Panc1 (cell line): ENCODE results near the gene TREM1. TPM values are rescaled to one million over a fixed set of nuclear protein-coding genes. Genes with fewer than 3 reads are reported as not detected.

Experiments used
- ATAC-seq: fragments of 200-7000 bp; cut with Tn5 transposase; 2 replicates; pipeline ENCODE4 v1.9.1; 2020; ENCODE audit warnings: mild to moderate bottlenecking, moderate library complexity
- BruUV-seq: library from RNA; stranded (reverse); fragments of 400-500 nt; replicated peaks from 2 replicates; lab custom pipeline; 2021; lab: Mats Ljungman, UMichigan
- CTCF ChIA-PET: fragments of 300-600 bp; sonication (Branson Sonifier 250); formaldehyde crosslinking; loops from one replicate; lab custom pipeline; 2022; ENCODE audit warnings: antibody characterized with exemption; lab: Charles Lee
- POLR2A ChIA-PET: fragments of 300-600 bp; sonication (Branson Sonifier 250); formaldehyde crosslinking; loops from one replicate; lab custom pipeline; 2022; ENCODE audit warnings: antibody characterized with exemption; lab: Charles Lee
- DNase-seq: peaks from one replicate; pipeline ENCODE4 v3.0.0-alpha.2; 2010; ENCODE audit warnings: low read depth, low spot score
- H3K27ac ChIP-seq: 2 replicates; pipeline ENCODE4 v1.5.1; 2011; ENCODE audit warnings: mild to moderate bottlenecking, low read length, inconsistent platforms
- H3K27me3 ChIP-seq: fragments of 200-500 bp; sonication (Bioruptor generic); 2 replicates; pipeline ENCODE4 v1.6.0; 2014; ENCODE audit warnings: low read length, inconsistent platforms; ENCODE audit not compliant: control insufficient read depth, insufficient read depth
- H3K36me3 ChIP-seq: fragments of 200-500 bp; sonication (Bioruptor generic); 2 replicates; pipeline ENCODE4 v1.5.1; 2014; ENCODE audit warnings: inconsistent platforms, mild to moderate bottlenecking, low read length, moderate library complexity; ENCODE audit not compliant: control insufficient read depth, insufficient read depth
- H3K4me1 ChIP-seq: 2 replicates; pipeline ENCODE4 v1.5.1; 2011; ENCODE audit warnings: inconsistent platforms, mild to moderate bottlenecking, low read length, moderate library complexity; ENCODE audit not compliant: control insufficient read depth, insufficient read depth
- H3K4me3 ChIP-seq, 2 experiments: 2 replicates each; pipeline ENCODE4 v1.5.1; 2011 to 2012; ENCODE audit warnings: low read depth in 2 of 2, low read length in 2 of 2, mild to moderate bottlenecking in 2 of 2, inconsistent platforms in 1 of 2, moderate library complexity in 1 of 2
- H3K9me3 ChIP-seq: fragments of 200-500 bp; sonication (Bioruptor generic); 2 replicates; pipeline ENCODE4 v1.5.1; 2014; ENCODE audit warnings: low read depth, mild to moderate bottlenecking, inconsistent platforms, low read length, moderate library complexity; ENCODE audit not compliant: control insufficient read depth, insufficient read depth
- CTCF ChIP-seq: fragments of 450-650 bp; IDR thresholded peaks from 2 replicates; pipeline ENCODE4 v1.5.1; 2017; ENCODE audit warnings: mild to moderate bottlenecking
- POLR2AphosphoS5 ChIP-seq: IDR thresholded peaks from 2 replicates; pipeline ENCODE4 v1.6.1; 2012; ENCODE audit warnings: mild to moderate bottlenecking, low read depth, low read length, moderate library complexity
- REST ChIP-seq, 2 experiments: IDR thresholded peaks; 2 replicates each; pipeline ENCODE4 v1.6.1; 2011 to 2012; ENCODE audit warnings: low read depth in 2 of 2, control low read depth in 1 of 2, low read length in 1 of 2, mild to moderate bottlenecking in 1 of 2, moderate library complexity in 1 of 2; ENCODE audit not compliant: insufficient read depth in 1 of 2
- SIN3A ChIP-seq: IDR thresholded peaks from 2 replicates; pipeline ENCODE4 v1.6.1; 2012; ENCODE audit warnings: low read depth, mild to moderate bottlenecking, low read length, moderate library complexity, borderline replicate concordance; ENCODE audit not compliant: insufficient read depth
- TCF7L2 ChIP-seq: IDR thresholded peaks from 2 replicates; pipeline ENCODE4 v1.6.1; 2011; ENCODE audit warnings: mild to moderate bottlenecking, low read depth, low read length, inconsistent platforms
- in situ Hi-C: cut with HindIII; loops from 2 replicates; pipeline ENCODE4 v1.10.0; 2016; ENCODE audit warnings: low sequenced_read_pairs, low pct_unique_long_range_greater_than_20kb
- intact Hi-C: fragments of 100-400 bp; cut with micrococcal nuclease; formaldehyde crosslinking; loops from one replicate; pipeline ENCODE4 v1.10.0; 2022; ENCODE audit not compliant: unreplicated experiment
- total RNA-seq: library from RNA; stranded (reverse); gene quantifications from one replicate; pipeline ENCODE4 v1.2.1, GENCODE V29; 2021; ENCODE audit not compliant: unreplicated experiment

Gene TREM1
- total RNA-seq, 1 experiment from 2014 or later, result not detected

- intact Hi-C loops, result loop anchor here (5.0 kb wide), 1 partner anchor 223 kb away; no protein-coding TSS in a partner anchor
- DNase-seq (no peak), ATAC-seq (no peak)
- no TSS peak for BruUV-seq
- no peak for TF ChIP-seq REST (IDR thresholded peaks at IDR 0.05; ENCODE audit: insufficient read depth in 1 of 2, low read depth in 2 of 2, low read length in 1 of 2)
- in situ Hi-C loops, result no loop called here
- peaks cover 34% of the 10 kb centered on the region for H3K27me3 ChIP-seq
- H3K36me3 ChIP-seq, result no peaks in the 10 kb centered on the region
- H3K4me3 ChIP-seq, result no peak overlapping the region
- H3K9me3 ChIP-seq, result no peaks in the 10 kb centered on the region
- no peak overlapping the region for H3K27ac ChIP-seq
- ChIA-PET CTCF (interaction anchor here (1.0 kb wide), 1 partner anchor 9 kb away, joined by 3 read pairs; no protein-coding TSS in a partner anchor), POLR2A (no interaction called here)
- peaks cover 9% of the 10 kb centered on the region for H3K4me1 ChIP-seq
These were observed 28.7 kb upstream of the TREM1 start for GRCh38 chr6:41315203-41315602.

- ChIA-PET CTCF (interaction anchor here (0.6 to 1.0 kb wide), 7 partner anchors 9 to 378 kb away, joined by 3 to 9 read pairs (median 4); no protein-coding TSS in a partner anchor), POLR2A (no interaction called here)
- no peaks in the 10 kb centered on the region for H3K36me3 ChIP-seq
- no peaks in the 10 kb centered on the region for H3K9me3 ChIP-seq
- H3K27ac ChIP-seq, result no peak overlapping the region
- ATAC-seq (peak; percentile 74; the same call in 1 of the 2 replicates), DNase-seq (peak; percentile 42)
- H3K4me1 ChIP-seq, result no peaks in the 10 kb centered on the region
- BruUV-seq, result no TSS peak
- in situ Hi-C loops (no loop called here), intact Hi-C loops (loop anchor here (2.0 kb wide), 1 partner anchor 376 kb away; no protein-coding TSS in a partner anchor)
- peaks cover 24% of the 10 kb centered on the region for H3K27me3 ChIP-seq
- TF ChIP-seq TCF7L2 (no peak), CTCF (peak; percentile 81)
- no peak overlapping the region for H3K4me3 ChIP-seq
These were observed 19.8 kb upstream of the TREM1 start for GRCh38 chr6:41306187-41306854.

GRCh38 chr6:41302638-41303037, 16.2 kb upstream of the TREM1 start:
- POLR2A ChIA-PET, result no interaction called here
- TF ChIP-seq TCF7L2 (no peak), REST (IDR thresholded peaks at IDR 0.05; ENCODE audit: insufficient read depth in 1 of 2, low read depth in 2 of 2, low read length in 1 of 2) (no peak), SIN3A (no peak), CTCF (no peak), POLR2AphosphoS5 (no peak)
- Histone ChIP-seq H3K27ac (no peak overlapping the region), H3K27me3 (peaks cover 12% of the 10 kb centered on the region), H3K4me1 (no peaks in the 10 kb centered on the region), H3K4me3 (no peak overlapping the region), H3K36me3 (no peaks in the 10 kb centered on the region), H3K9me3 (no peaks in the 10 kb centered on the region)
- intact Hi-C loops, result no loop called here
- ATAC-seq (no peak), DNase-seq (no peak)
- CTCF ChIA-PET, result no interaction called here
- in situ Hi-C loops, result no loop called here
- no TSS peak for BruUV-seq
